ENCODE results near the gene IFNG-AS1.

The IFNG-AS1 gene

DNA sequence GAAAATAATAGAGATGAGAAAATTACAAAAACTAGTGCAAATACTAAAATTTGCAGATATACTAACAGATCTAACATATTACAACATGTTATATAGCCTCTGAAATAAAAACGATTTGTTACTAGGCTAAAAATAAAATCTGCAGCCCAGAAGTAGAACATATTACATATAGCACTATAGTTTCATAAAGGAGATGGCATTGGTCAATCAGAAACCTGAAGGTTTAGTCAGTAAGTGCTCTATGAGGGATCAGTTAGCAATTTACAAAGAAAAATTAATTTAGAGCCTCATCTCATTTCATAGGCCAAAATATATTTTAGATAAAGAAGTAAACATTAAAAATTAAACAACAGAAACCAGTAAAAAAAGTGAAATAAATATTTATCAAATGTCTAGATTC, 41.0 kb downstream of the IFNG-AS1 start:
- no peak for DNase-seq (ENCODE audit: low read depth)
- TF ChIP-seq, protein P1, sequence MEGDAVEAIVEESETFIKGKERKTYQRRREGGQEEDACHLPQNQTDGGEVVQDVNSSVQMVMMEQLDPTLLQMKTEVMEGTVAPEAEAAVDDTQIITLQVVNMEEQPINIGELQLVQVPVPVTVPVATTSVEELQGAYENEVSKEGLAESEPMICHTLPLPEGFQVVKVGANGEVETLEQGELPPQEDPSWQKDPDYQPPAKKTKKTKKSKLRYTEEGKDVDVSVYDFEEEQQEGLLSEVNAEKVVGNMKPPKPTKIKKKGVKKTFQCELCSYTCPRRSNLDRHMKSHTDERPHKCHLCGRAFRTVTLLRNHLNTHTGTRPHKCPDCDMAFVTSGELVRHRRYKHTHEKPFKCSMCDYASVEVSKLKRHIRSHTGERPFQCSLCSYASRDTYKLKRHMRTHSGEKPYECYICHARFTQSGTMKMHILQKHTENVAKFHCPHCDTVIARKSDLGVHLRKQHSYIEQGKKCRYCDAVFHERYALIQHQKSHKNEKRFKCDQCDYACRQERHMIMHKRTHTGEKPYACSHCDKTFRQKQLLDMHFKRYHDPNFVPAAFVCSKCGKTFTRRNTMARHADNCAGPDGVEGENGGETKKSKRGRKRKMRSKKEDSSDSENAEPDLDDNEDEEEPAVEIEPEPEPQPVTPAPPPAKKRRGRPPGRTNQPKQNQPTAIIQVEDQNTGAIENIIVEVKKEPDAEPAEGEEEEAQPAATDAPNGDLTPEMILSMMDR (conservative IDR thresholded peaks at IDR 0.05; ENCODE audit: low read depth, low read length): no peak

DNA sequence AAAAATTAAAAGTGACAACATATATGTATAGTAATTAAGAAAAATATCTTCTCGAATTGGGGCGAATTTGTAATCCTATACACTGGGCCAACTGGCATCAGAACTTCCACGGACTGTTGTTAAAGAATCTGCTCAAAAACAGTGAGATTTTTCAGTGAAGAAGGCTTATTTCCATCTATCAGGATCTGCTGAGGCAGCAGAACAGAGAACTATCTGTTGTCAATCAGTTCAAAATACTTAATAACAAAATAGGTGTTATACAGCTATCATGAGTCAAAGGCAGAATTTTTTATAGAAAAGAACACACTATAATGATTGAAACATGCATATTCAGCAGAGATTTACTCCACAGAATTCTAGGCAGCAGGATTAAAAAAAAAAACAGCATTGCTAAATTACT, 41.9 kb downstream of the IFNG-AS1 start:
- TF ChIP-seq, protein P1 (conservative IDR thresholded peaks at IDR 0.05; ENCODE audit: low read depth, low read length): no peak
- no peak for DNase-seq (ENCODE audit: low read depth)
- H3K4me3 ChIP-seq (ENCODE audit: low read depth, low read length): no peak overlapping the region

More for the DNA sequence above, 41.0 kb downstream of the IFNG-AS1 start:
- no peak overlapping the region for H3K4me3 ChIP-seq (ENCODE audit: low read depth, low read length)

DNA sequence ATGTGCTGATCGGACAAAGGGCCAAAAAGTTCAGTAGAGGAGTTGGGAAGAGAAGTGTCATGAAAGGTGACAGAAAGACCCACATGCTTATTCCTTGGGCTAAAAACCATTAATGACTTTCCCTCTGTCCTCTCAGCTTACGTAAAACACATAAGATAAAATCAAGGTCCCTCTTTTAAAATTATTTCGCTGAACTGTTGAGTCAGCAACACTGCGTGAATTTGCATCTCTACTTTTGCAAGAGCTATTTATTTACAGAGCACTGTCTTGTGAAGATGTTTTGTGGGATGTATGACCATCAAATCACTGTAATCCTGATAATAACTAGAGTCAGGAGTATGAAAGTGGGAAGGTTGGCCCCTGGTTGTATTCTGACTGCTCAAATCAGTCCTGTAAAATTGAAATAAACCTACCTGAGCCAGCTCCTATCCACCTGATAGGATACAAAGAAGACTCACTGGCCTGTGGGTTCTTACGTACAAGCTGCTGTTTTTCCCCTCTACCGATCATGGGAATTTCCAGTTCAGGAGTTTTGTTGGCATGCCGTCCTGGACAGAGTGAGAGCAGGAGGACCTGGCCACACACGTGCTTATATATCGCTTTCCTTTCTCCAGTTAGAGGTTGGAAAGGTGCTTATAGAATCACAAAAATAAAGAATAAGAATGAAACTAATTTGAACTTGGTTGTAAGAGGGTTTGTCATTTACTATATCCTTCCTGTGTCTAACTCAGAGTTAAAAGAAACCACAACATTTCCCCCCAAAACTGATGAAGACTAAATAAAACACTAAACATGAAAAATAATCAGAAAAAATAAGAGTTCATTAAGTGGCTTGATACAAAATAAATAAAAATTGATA, 42.9 kb downstream of the IFNG-AS1 start:
- DNase-seq (ENCODE audit: low read depth): no peak
- TF ChIP-seq, protein P1 (conservative IDR thresholded peaks at IDR 0.05; ENCODE audit: low read depth, low read length): no peak
- H3K4me3 ChIP-seq (ENCODE audit: low read depth, low read length): no peak overlapping the region

DNA sequence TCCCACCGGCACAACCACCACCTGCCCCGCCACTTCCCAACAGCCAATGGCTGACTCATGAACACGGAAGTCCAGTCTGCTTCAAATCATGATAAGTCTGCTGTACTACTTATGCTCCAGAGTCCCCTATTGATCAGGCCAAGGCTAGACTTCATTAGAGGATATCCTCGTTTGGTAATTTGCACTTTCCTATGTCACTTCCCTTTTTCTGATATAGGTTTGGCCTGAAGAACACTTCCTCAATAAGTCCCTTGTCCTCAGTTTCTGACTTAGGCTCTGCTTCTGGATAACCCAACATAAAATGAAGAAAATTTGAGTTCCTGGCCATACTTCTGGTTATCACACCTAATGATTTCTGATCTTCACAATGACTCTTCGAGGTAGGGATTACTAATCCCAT, 45.3 kb downstream of the IFNG-AS1 start:
- no peak overlapping the region for H3K4me3 ChIP-seq (ENCODE audit: low read depth, low read length)
- TF ChIP-seq, protein P1 (conservative IDR thresholded peaks at IDR 0.05; ENCODE audit: low read depth, low read length): no peak
- DNase-seq (ENCODE audit: low read depth): no peak

DNA sequence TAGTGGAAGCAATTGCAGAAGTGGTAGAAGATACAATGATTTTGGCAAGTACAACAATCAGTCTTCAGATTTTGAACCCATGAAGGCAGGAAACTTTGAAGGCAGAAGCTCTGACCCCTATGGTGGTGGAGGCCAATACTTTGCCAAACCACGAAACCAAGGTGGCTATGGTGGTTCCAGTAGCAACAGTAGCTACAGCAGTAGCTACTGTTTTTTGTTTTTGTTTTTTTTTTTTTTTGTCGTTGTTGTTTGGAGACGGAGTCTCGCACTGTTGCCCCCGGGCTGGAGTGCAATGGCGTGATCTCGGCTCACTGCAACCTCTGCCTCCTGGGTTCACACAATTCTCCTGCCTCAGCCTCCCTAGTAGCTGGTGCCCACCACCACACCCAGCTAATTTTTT, 47.4 kb downstream of the IFNG-AS1 start:
- no peak overlapping the region for H3K4me3 ChIP-seq (ENCODE audit: low read depth, low read length)
- TF ChIP-seq, protein P1 (conservative IDR thresholded peaks at IDR 0.05; ENCODE audit: low read depth, low read length): no peak
- DNase-seq (ENCODE audit: low read depth): no peak

DNA sequence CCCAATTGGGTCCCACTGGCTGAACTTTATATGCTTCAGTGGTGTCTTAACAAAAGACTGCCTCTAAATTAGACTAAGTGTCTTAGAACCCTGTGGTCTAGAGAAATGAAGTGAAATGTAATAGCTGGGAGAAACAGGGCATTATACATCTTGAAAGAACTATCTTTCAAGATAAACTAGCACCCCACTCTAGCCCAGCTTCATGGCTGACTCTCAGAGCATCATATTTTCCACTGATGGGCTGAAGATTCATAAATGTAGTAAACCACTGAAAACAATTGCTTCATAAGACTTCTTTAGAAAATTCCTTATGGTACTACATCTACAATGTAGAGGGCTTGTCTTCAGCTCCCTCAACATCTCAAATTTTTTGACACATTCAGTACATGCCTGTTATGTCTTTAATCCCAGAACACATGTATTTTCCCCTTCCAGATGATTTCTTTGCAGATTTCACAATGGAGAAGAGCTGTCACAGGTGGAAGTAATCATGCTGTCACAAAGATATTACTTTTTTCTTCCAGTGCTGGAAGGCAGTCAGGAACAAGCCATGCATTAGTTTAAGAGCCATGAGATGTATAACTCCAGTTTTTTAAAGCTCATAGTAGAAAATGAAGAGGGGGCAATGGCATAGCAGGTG, 48.5 kb downstream of the IFNG-AS1 start:
- no peak overlapping the region for H3K4me3 ChIP-seq (ENCODE audit: low read depth, low read length)
- TF ChIP-seq, protein P1 (conservative IDR thresholded peaks at IDR 0.05; ENCODE audit: low read depth, low read length): no peak
- DNase-seq (ENCODE audit: low read depth): no peak

Measured in choroid plexus epithelial cell (primary cell).